GM13977 (cell line): ENCODE measurements around the gene LBHD2.
"Not testable (repeated sequence)": the region's sequence is repeated elsewhere in the genome, so short reads cannot be mapped to it uniquely, and the experiment has no call there.

Experiments
- DNase-seq: peaks from one replicate; pipeline ENCODE4 v3.0.0; 2012; ENCODE audit warnings: low spot score
- in situ Hi-C: fragments of 300-500 bp; cut with MboI; formaldehyde crosslinking; loops from one replicate; pipeline ENCODE4 v1.12.0; 2022; ENCODE audit warnings: low sequenced_read_pairs, low pct_unique_long_range_greater_than_20kb, mixed read lengths, inconsistent platforms; ENCODE audit not compliant: unreplicated experiment
- TF ChIP-seq, protein P1 (sequence below): IDR thresholded peaks from 2 replicates; pipeline ENCODE4 v1.5.1; 2012; ENCODE audit warnings: mild to moderate bottlenecking, control low read depth; ENCODE audit not compliant: insufficient read depth; ENCODE audit errors: extremely low read depth, missing control alignments

Gene LBHD2

GRCh38 chr14:103109535-103110441, 25.8 kb downstream of the LBHD2 start:
- no peak for DNase-seq
- TF ChIP-seq, protein P1, sequence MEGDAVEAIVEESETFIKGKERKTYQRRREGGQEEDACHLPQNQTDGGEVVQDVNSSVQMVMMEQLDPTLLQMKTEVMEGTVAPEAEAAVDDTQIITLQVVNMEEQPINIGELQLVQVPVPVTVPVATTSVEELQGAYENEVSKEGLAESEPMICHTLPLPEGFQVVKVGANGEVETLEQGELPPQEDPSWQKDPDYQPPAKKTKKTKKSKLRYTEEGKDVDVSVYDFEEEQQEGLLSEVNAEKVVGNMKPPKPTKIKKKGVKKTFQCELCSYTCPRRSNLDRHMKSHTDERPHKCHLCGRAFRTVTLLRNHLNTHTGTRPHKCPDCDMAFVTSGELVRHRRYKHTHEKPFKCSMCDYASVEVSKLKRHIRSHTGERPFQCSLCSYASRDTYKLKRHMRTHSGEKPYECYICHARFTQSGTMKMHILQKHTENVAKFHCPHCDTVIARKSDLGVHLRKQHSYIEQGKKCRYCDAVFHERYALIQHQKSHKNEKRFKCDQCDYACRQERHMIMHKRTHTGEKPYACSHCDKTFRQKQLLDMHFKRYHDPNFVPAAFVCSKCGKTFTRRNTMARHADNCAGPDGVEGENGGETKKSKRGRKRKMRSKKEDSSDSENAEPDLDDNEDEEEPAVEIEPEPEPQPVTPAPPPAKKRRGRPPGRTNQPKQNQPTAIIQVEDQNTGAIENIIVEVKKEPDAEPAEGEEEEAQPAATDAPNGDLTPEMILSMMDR = no peak
- in situ Hi-C loops = no loop called here

GRCh38 chr14:103110681-103111231, 26.7 kb downstream of the LBHD2 start:
- no peak for DNase-seq
- in situ Hi-C loops = no loop called here
- TF ChIP-seq, protein P1 = no peak

DNA sequence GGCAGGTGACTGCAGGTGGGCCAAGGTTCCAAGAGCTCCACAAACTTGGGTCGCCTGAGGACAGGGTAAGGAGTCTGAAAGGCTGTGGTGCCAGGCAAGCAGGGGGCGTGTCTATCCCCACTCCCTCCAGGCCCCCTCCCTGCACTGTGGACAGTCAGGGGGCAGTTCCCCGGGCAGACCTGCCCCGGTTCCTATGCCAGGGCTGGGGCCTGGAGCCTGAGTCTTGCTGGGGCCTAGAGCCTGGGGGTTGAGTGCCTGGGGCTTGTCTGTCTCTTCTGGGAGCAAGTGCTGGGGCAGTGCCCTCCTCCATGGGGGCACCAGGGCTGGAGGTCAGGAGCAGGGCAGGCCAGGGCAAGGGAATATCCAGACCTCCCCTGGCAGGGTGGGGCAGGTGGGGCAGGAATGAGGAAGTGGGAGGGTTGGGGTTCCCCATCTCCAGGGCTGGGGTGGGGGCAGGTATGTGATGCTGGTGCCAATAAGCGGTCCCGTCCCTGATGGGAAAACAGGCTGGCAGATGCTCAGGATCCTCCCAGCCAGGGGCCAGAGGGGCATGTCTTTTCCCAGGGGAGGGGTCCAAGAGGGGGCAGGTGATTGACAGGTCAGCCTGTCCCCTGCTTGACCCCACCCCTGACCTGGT, 27.3 kb downstream of the LBHD2 start:
- in situ Hi-C loops = no loop called here
- no peak for DNase-seq
- TF ChIP-seq, protein P1 = no peak

- TF ChIP-seq, protein P1 = no peak
- in situ Hi-C loops = no loop called here
- no peak for DNase-seq
Observed at GRCh38 chr14:103112400-103113243, 28.6 kb downstream of the LBHD2 start.

DNA sequence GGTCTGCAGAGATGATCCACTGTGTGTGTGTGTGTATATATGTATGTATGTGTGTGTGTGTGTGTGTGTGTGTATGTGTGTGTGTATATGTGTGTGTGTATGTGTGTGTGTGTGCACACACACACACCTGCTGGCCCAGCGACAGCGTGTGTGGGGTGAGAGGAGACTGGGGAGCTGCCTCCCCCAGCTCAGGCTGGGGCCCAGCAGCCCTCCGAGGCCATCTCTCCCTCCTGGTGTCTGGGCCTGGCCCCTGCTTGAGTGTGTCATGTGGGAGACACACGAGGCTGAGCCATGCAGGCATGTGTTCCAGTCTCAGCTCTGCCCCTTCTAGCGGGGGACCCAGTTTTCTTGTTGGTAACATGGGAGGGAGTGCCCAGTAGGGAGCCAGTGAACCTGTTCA, 29.3 kb downstream of the LBHD2 start:
- no peak for DNase-seq
- in situ Hi-C loops = no loop called here
- TF ChIP-seq, protein P1 = no peak

GRCh38 chr14:103113774-103114173, 29.8 kb downstream of the LBHD2 start:
- DNase-seq = no peak
- TF ChIP-seq, protein P1 = no peak
- in situ Hi-C loops = no loop called here

- DNase-seq, in situ Hi-C loops: not testable (repeated sequence)
Observed at GRCh38 chr14:103115086-103115679, 31.2 kb downstream of the LBHD2 start.
